ENCODE measurements around the gene SMCHD1.

- TF ChIP-seq, protein P1, sequence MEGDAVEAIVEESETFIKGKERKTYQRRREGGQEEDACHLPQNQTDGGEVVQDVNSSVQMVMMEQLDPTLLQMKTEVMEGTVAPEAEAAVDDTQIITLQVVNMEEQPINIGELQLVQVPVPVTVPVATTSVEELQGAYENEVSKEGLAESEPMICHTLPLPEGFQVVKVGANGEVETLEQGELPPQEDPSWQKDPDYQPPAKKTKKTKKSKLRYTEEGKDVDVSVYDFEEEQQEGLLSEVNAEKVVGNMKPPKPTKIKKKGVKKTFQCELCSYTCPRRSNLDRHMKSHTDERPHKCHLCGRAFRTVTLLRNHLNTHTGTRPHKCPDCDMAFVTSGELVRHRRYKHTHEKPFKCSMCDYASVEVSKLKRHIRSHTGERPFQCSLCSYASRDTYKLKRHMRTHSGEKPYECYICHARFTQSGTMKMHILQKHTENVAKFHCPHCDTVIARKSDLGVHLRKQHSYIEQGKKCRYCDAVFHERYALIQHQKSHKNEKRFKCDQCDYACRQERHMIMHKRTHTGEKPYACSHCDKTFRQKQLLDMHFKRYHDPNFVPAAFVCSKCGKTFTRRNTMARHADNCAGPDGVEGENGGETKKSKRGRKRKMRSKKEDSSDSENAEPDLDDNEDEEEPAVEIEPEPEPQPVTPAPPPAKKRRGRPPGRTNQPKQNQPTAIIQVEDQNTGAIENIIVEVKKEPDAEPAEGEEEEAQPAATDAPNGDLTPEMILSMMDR (IDR thresholded peaks at IDR 0.05), result no peak
- TF ChIP-seq POLR2A (IDR thresholded peaks at IDR 0.05), result no peak
Measured at GRCh38 chr18:2715990-2716389, 60.5 kb downstream of the SMCHD1 start.

All from lower leg skin (tissue), 3 donors.